ENCODE data around the gene KRT14.
A peak's percentile ranks its signal among the peaks of the same experiment; 100 is the strongest.
"Not testable (repeated sequence)": the region's sequence is repeated elsewhere in the genome, so short reads cannot be mapped to it uniquely, and the experiment has no call there.

The KRT14 gene

DNA sequence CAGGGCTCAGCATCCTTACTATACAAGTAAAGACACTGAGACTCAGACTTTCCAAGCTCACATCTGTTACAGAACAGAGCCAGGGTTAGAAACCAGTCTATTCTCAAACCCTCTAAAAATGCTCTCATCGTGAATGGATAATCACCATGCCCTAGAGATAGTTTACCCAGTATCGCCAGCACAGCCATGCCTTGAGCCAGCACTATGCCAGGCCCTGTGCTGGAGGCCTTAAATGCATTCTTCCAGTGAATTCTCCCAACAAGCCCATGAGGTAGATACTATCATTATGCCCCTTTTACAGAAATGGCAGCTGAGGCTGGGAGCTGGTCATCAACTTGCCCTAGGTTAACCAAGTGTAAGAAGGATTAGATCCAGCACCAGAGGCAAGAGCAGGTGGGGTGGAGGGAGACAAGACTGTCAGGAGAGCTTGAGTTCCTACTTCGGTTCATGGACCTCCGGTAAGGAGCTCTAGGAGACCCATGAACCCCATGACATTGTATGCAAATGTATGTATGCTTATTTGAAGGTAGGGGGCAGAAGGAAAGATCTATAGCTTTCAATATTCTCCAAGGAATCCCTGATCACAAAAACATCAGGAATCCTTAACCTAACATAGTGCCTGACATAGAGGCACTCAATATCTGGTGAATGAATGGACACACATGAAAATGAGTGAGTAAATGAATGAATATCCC is 5.2 kb downstream of the KRT14 start:
- H3K4me3 ChIP-seq (replicated peaks; ENCODE audit: low read depth, low read length) = no peak overlapping the region
- DNase-seq (ENCODE audit: extremely low read depth, low read depth) = no peak
- TF ChIP-seq, protein P1, sequence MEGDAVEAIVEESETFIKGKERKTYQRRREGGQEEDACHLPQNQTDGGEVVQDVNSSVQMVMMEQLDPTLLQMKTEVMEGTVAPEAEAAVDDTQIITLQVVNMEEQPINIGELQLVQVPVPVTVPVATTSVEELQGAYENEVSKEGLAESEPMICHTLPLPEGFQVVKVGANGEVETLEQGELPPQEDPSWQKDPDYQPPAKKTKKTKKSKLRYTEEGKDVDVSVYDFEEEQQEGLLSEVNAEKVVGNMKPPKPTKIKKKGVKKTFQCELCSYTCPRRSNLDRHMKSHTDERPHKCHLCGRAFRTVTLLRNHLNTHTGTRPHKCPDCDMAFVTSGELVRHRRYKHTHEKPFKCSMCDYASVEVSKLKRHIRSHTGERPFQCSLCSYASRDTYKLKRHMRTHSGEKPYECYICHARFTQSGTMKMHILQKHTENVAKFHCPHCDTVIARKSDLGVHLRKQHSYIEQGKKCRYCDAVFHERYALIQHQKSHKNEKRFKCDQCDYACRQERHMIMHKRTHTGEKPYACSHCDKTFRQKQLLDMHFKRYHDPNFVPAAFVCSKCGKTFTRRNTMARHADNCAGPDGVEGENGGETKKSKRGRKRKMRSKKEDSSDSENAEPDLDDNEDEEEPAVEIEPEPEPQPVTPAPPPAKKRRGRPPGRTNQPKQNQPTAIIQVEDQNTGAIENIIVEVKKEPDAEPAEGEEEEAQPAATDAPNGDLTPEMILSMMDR (IDR thresholded peaks at IDR 0.05; ENCODE audit: low read depth, low read length, missing control alignments) = no peak

DNA sequence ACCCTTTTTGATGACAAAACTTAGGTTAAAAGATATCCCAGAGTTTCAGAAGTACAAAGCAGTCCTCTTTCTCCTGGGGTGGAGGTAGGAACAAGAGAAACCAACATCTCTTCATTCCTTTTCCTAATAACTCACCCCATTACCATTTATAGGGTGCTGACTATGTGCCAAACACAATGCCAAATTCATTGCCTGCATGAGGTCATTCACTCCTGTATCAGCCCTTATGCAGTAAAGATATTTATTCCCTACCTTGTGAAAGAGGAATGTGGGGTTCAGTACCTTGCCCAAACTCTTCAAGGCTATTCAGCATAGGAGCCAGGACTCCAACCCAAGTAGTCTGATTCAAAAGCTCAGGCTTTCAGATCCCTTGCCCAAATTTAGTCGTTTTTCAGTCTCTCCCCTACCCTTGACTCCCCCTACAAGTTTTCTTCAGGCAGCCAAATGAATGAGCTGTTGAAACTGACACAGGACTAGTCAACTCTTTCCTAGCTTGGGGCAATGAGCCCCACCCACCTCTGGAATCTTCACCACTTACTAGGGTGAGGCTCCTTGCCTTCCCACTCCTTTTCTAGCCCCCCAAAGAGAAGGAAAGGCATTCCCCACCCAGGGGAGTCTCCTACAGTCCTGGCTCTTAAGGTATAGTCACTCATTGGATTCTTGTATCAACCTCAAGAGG is 5.9 kb downstream of the KRT14 start:
- DNase-seq (ENCODE audit: extremely low read depth, low read depth) = no peak
- TF ChIP-seq, protein P1 (IDR thresholded peaks at IDR 0.05; ENCODE audit: low read depth, low read length, missing control alignments) = no peak
- no peak overlapping the region for H3K4me3 ChIP-seq (replicated peaks; ENCODE audit: low read depth, low read length)

DNA sequence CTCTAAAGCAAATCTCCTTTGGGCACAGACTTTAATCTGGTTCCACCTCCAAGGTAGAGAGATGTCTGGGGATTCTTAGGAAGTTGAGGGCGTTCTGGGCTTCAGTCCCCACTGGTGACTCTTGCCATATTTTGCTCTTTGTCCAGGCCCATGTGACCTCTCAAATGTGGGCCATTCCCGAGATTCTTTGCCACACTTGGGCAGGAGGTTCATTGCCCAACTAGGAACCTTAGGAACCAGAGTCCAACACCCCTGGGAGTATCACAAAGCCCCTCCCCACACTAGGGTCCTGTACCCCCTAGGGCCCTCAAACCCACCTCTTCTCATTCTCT is 6.5 kb downstream of the KRT14 start:
- TF ChIP-seq, protein P1 (IDR thresholded peaks at IDR 0.05; ENCODE audit: low read depth, low read length, missing control alignments) = no peak
- no peak for DNase-seq (ENCODE audit: extremely low read depth, low read depth)
- no peak overlapping the region for H3K4me3 ChIP-seq (replicated peaks; ENCODE audit: low read depth, low read length)

DNA sequence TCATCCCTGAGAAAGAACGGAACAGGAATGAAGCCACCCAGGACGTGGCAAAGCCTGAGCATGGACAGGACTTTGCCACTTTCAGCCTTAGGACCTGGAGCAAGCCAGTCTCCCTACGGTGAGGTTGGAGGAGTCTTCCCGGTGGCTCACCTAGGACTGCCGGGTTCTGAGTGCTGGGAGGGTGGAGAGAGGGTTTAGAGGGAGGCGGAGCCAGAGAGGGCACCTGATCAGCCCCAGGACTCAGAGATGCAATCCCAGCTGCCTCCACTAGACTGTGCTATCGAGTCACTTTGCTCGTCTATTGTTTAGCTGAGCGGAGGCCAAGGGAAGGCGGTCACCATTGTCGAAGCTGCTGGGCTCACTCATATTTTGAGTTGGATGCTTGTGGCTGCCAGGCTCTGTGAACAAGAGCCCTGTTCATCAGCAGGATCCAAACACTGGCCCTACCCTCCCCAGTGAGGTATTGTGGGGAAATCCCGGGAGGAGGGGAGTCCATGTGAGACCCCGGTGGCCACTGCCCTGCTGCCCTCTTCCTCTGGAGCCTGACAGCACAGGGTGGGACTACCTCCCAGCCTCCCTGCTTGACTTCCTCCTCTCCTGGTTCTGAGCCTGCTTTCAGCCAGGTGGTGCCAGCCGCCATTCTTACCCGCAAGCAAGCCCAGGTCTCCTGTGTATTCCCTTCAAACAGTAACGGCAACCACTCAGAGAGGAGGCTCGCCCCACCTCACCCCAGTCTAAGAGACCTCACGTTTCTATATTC is 7.0 kb downstream of the KRT14 start:
- H3K4me3 ChIP-seq (replicated peaks; ENCODE audit: low read depth, low read length) = no peak overlapping the region
- TF ChIP-seq, protein P1 (IDR thresholded peaks at IDR 0.05; ENCODE audit: low read depth, low read length, missing control alignments) = peak; percentile 89
- DNase-seq (ENCODE audit: extremely low read depth, low read depth) = peak; percentile 75

DNA sequence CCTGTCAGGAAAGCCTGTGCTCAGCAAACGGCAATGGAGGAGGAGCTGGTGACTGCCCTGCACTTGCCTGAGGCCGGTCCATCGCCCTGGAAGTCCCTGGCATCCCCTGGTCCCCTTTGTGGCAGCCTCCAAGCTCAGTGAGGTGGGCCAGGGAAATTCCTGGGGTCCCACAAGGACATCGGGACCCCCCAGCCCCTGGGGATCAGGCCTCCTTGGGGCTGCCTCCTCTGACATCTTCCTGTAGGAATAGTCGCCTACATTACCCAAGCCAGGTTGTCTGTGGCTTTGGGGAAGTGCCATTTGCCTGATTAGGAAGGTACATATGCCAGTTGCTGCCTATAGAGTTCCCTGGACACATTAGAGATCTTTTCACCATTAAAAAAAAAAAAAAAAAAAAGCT is 7.7 kb downstream of the KRT14 start:
- no peak overlapping the region for H3K4me3 ChIP-seq (replicated peaks; ENCODE audit: low read depth, low read length)
- DNase-seq (ENCODE audit: extremely low read depth, low read depth) = no peak
- TF ChIP-seq, protein P1 (IDR thresholded peaks at IDR 0.05; ENCODE audit: low read depth, low read length, missing control alignments) = no peak

DNA sequence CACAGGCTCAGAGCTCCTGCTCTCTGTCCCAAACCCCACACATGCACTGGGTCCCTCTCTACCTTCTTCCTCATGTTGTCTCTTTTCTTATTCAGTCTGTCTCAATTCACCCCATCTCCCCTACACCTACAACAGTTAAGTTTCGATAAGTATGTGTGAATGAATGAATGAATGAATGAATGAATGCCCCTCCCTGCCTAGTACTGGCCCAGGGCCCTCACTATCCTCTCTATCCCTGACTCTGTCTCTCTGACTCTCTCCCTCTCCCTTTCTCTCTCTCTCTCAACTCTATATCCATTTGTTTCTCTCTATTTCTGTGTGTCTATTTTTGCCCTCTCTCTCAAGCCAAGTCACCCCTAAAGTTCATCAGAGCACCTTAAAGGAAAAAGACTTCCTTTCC is 8.2 kb downstream of the KRT14 start:
- no peak overlapping the region for H3K4me3 ChIP-seq (replicated peaks; ENCODE audit: low read depth, low read length)
- DNase-seq (ENCODE audit: extremely low read depth, low read depth) = no peak
- TF ChIP-seq, protein P1 (IDR thresholded peaks at IDR 0.05; ENCODE audit: low read depth, low read length, missing control alignments) = no peak

DNA sequence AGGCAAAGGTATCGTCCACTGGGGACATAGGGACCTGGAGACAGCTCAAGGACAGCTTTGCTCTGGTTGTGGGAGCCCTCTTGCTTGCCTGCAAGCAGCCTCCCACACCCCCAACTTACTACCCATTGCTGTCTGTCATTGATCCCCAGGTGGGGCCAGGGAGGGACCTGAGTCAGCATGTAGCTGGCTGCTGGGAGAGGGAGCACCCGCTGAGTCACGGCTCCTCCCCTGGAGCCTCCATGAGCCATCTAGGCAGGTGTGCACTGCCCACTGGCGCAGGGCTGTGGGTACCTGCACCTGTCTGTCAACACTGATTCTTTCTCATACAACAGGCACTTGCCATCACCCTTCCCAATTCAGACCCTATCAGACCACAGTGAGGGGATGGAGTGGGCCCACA is 10.0 kb downstream of the KRT14 start:
- not testable (repeated sequence) for H3K4me3 ChIP-seq (replicated peaks; ENCODE audit: low read depth, low read length); DNase-seq (ENCODE audit: extremely low read depth, low read depth)
